Measurements from ENCODE around the gene FCHSD2.

DNA sequence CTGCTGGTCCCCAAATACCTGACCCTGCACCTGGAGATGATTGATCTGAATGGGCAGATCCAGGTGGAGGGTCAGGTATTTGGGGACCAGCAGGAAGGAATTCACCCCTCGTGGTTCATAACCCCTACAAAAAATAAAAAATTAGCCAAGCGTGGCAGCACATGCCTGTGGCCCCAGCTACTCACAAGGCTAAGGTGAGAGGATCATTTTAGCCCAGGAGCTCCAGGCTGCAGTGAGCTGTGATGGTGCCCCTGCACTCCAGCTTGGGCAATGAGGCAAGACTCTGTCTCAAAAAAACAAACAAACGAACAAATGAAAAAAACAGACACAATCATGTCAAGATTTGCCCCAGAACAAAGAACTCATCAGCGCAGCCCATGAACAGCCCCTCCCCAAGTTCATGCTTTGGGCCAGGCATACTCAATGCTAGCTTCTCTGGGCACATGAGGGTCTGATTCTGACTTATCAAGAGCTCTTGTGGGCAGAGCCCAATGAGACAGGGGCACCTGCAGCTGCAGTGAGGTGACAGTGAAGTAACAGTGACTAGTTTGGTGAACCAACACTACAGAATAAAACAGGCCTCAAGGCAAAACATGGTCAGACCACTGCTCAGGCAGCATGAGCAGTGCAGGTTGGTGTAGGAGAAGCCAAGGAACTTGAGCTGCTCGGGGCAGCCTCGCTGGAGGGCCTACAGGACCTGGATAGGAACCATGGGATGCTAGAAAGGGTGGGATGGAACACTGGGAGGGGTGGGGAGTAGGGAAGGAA is 10.2 kb upstream of the FCHSD2 start:
- TF ChIP-seq EZH2 (IDR thresholded peaks at IDR 0.05; ENCODE audit: borderline replicate concordance, low read depth, low read length, severe bottlenecking) (no peak), POLR2A (IDR thresholded peaks at IDR 0.05; ENCODE audit: low read depth, low read length) (no peak), MYC (IDR thresholded peaks at IDR 0.05; ENCODE audit: low read depth, low read length) (no peak), JUN (IDR thresholded peaks at IDR 0.05; ENCODE audit: borderline replicate concordance, insufficient read depth, insufficient read length, low read depth) (no peak)
- TF ChIP-seq, protein P1, sequence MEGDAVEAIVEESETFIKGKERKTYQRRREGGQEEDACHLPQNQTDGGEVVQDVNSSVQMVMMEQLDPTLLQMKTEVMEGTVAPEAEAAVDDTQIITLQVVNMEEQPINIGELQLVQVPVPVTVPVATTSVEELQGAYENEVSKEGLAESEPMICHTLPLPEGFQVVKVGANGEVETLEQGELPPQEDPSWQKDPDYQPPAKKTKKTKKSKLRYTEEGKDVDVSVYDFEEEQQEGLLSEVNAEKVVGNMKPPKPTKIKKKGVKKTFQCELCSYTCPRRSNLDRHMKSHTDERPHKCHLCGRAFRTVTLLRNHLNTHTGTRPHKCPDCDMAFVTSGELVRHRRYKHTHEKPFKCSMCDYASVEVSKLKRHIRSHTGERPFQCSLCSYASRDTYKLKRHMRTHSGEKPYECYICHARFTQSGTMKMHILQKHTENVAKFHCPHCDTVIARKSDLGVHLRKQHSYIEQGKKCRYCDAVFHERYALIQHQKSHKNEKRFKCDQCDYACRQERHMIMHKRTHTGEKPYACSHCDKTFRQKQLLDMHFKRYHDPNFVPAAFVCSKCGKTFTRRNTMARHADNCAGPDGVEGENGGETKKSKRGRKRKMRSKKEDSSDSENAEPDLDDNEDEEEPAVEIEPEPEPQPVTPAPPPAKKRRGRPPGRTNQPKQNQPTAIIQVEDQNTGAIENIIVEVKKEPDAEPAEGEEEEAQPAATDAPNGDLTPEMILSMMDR (IDR thresholded peaks at IDR 0.05; ENCODE audit: extremely low read depth in 1 of 2, insufficient read depth in 1 of 2, low read depth in 1 of 2, low read length in 2 of 2), result no peak

Data from endothelial cell of umbilical vein (primary cell).